A549 (cell line): ENCODE measurements around the gene MRPL42. TPM values are rescaled to one million over a fixed set of nuclear protein-coding genes. Genes with fewer than 3 reads are reported as not detected.
A peak's percentile ranks its signal among the peaks of the same experiment; 100 is the strongest.

Experiments
- ATAC-seq, 2 experiments: fragments of 200-7000 bp in 1 of 2; fragments of >200 bp in 1 of 2; cut with Nextera tagmentation in 1 of 2; cut with Tn5 transposase in 1 of 2; 3 replicates each; pipeline versions ENCODE4 v1.8.0 to v1.9.1; 2018 to 2020; ENCODE audit warnings: mild to moderate bottlenecking in 1 of 2, moderate library complexity in 1 of 2
- CTCF ChIA-PET: fragments of 300-600 bp; sonication (Branson Sonifier 250); formaldehyde crosslinking; extraction: SDS; loops from one replicate; lab custom pipeline; 2021; ENCODE audit warnings: antibody characterized with exemption, inconsistent platforms; lab: Yijun Ruan, JAX
- POLR2A ChIA-PET: fragments of 350-600 bp; formaldehyde crosslinking; extraction: SDS; loops from one replicate; lab custom pipeline; 2021; ENCODE audit warnings: antibody characterized with exemption, inconsistent platforms; lab: Yijun Ruan, JAX
- DNase-seq, 2 experiments: peaks; one replicate each; pipeline versions ENCODE4 v3.0.0 to v3.0.0-alpha.2; 2011 to 2016; ENCODE audit warnings: low read depth in 1 of 2, low spot score in 1 of 2
- FAIRE-seq: peaks from 2 replicates; lab custom pipeline; 2011; peaks lifted over from hg19 to GRCh38; lab: Jason Lieb, UNC
- H3K27ac ChIP-seq, 2 experiments: fragments of >200 bp; sonication (Bioruptor Twin); formaldehyde crosslinking; 3 replicates each; pipeline ENCODE4 v1.5.1; 2016 to 2017
- H3K4me1 ChIP-seq: fragments of >200 bp; sonication (Bioruptor Twin); formaldehyde crosslinking; 3 replicates; pipeline ENCODE4 v1.6.1; 2016
- H3K4me2 ChIP-seq: fragments of >200 bp; sonication (Bioruptor Twin); formaldehyde crosslinking; 3 replicates; pipeline ENCODE4 v1.6.1; 2016
- H3K4me3 ChIP-seq: fragments of >200 bp; sonication (Bioruptor Twin); formaldehyde crosslinking; 3 replicates; pipeline ENCODE4 v1.5.1; 2016
- H3K9me3 ChIP-seq: fragments of >200 bp; sonication (Bioruptor Twin); formaldehyde crosslinking; 3 replicates; pipeline ENCODE4 v1.6.1; 2016
- CBX2 ChIP-seq: fragments of 200-600 bp; sonication (generic); IDR thresholded peaks from 2 replicates; pipeline ENCODE4 v1.6.1; 2016; ENCODE audit warnings: low read depth, mild to moderate bottlenecking, borderline replicate concordance
- CHD2 ChIP-seq: fragments of 150-350 bp; IDR thresholded peaks from 2 replicates; pipeline ENCODE4 v1.6.1; 2014; ENCODE audit warnings: low read length; ENCODE audit not compliant: partially characterized antibody
- CTCF ChIP-seq: fragments of >200 bp; sonication (Bioruptor Twin); formaldehyde crosslinking; IDR thresholded peaks from 3 replicates; pipeline ENCODE4 v1.5.1; 2016
- EHF ChIP-seq: fragments of 250-450 bp; sonication (Bioruptor Pico); IDR thresholded peaks from 2 replicates; pipeline ENCODE4 v1.5.0; 2020; ENCODE audit warnings: mild to moderate bottlenecking
- FOXS1 ChIP-seq: fragments of 250-450 bp; sonication (Bioruptor Pico); IDR thresholded peaks from 2 replicates; pipeline ENCODE4 v1.5.0; 2020; ENCODE audit warnings: mild to moderate bottlenecking, moderate library complexity
- GATA3 ChIP-seq: IDR thresholded peaks from 2 replicates; pipeline ENCODE4 v1.6.1; 2012; ENCODE audit warnings: borderline replicate concordance
- HEYL ChIP-seq: fragments of 250-450 bp; sonication (Bioruptor Pico); IDR thresholded peaks from 2 replicates; pipeline ENCODE4 v1.8.0; 2021; ENCODE audit warnings: mild to moderate bottlenecking, moderate library complexity
- HOXB13 ChIP-seq: fragments of 250-450 bp; sonication (Bioruptor Pico); IDR thresholded peaks from 2 replicates; pipeline ENCODE4 v1.5.0; 2020; ENCODE audit warnings: low read depth, mild to moderate bottlenecking, moderate library complexity
- KDM5A ChIP-seq: fragments of 200-600 bp; sonication (generic); IDR thresholded peaks from 2 replicates; pipeline ENCODE4 v1.6.1; 2016; ENCODE audit warnings: antibody characterized with exemption, mild to moderate bottlenecking
- MAFK ChIP-seq: fragments of 450-650 bp; IDR thresholded peaks from 2 replicates; pipeline ENCODE4 v1.6.1; 2014; ENCODE audit not compliant: partially characterized antibody
- MAZ ChIP-seq: fragments of 150-350 bp; IDR thresholded peaks from 2 replicates; pipeline ENCODE4 v1.6.1; 2014; ENCODE audit warnings: antibody characterized with exemption, low read depth, low read length, borderline replicate concordance
- NFE2L2 ChIP-seq: fragments of 150-350 bp; conservative IDR thresholded peaks from 2 replicates; pipeline ENCODE4 v1.6.1; 2014; ENCODE audit warnings: low read length
- PBX3 ChIP-seq: IDR thresholded peaks from 2 replicates; pipeline ENCODE4 v1.6.1; 2012
- RAD21 ChIP-seq, 2 experiments: fragments of >200 bp in 1 of 2; sonication (Bioruptor Twin) in 1 of 2; formaldehyde crosslinking in 1 of 2; IDR thresholded peaks in 1 of 2; conservative IDR thresholded peaks in 1 of 2; 2 replicates in 1 of 2; 3 replicates in 1 of 2; pipeline ENCODE4 v1.6.1; 2012 to 2018; ENCODE audit warnings: inconsistent platforms in 1 of 2
- RFX5 ChIP-seq: fragments of 450-650 bp; IDR thresholded peaks from 2 replicates; pipeline ENCODE4 v1.7.1; 2014; ENCODE audit warnings: antibody characterized with exemption, mild to moderate bottlenecking, moderate library complexity
- RNF2 ChIP-seq: fragments of 200-600 bp; sonication (generic); IDR thresholded peaks from 2 replicates; pipeline ENCODE4 v1.6.1; 2016; ENCODE audit warnings: low read depth, mild to moderate bottlenecking, antibody characterized with exemption, moderate library complexity, borderline replicate concordance
- TP53 ChIP-seq: fragments of 250-450 bp; sonication (Bioruptor Pico); IDR thresholded peaks from 2 replicates; pipeline ENCODE4 v1.5.0; 2021; ENCODE audit warnings: mild to moderate bottlenecking, moderate library complexity
- ZC3H11A ChIP-seq: fragments of 450-650 bp; IDR thresholded peaks from 2 replicates; pipeline ENCODE4 v1.6.1; 2014; ENCODE audit warnings: antibody characterized with exemption, mild to moderate bottlenecking
- WGBS: methylation state at CpG from one replicate; pipeline ENCODE4 v1.1.6; 2017; ENCODE audit errors: missing lambda C conversion rate; 5-methylcytosine and 5-hydroxymethylcytosine counted together
- polyA plus RNA-seq, 4 experiments: library from polyadenylated mRNA; depleted of rRNA in 3 of 4; stranded (reverse); fragments of >200 nt; fragmentation: RNase III in 1 of 4; extraction: RNeasy Plus Mini Kit Qiagen cat#74134 plus additional on column Dnase treatment in 1 of 4; gene quantifications; 2 replicates in 3 of 4; 3 replicates in 1 of 4; pipeline ENCODE4 v1.2.3, GENCODE V29; 2011 to 2017
- TF ChIP-seq, protein P1 (sequence below): IDR thresholded peaks from 2 replicates; pipeline ENCODE4 v1.6.1; 2012; ENCODE audit warnings: low read depth, borderline replicate concordance
- TF ChIP-seq, protein P2 (sequence below): fragments of >200 bp; sonication (Bioruptor Twin); formaldehyde crosslinking; IDR thresholded peaks from 3 replicates; pipeline ENCODE4 v1.6.1; 2016
- TF ChIP-seq, protein P3 (sequence below): fragments of 250-450 bp; sonication (Bioruptor Pico); IDR thresholded peaks from 2 replicates; pipeline ENCODE4 v1.5.0; 2021; ENCODE audit warnings: mild to moderate bottlenecking, moderate library complexity, borderline replicate concordance

Gene MRPL42
- polyA plus RNA-seq, 2 of the 4 experiments (the other 2 are of a cell fraction), result 73.6 to 201 TPM

DNA sequence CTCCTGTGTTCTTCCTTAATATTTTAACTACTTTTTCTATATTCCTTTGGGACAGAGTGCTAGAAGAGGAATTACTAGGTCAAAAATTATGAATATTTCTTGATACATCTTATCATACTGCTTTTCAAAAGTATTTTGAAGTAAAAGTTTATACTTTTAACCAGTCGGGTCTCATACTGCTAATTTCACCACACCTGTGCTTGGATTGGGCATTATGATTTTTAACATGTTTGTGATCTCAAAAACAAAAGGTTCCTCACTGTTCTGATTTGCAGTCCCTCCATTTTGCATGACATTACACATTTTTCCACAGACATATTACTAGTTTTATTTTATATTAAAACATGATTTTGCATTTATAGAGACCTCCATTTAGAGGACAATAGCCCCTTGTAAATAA is 32.9 kb downstream of the MRPL42 start:
- FAIRE-seq, result no peak
- no peaks in the 10 kb centered on the region for H3K4me1 ChIP-seq
- no peak overlapping the region for H3K27ac ChIP-seq
- TF ChIP-seq MAZ (no peak), CHD2 (no peak), PBX3 (no peak), MAFK (no peak), ZC3H11A (no peak), HEYL (CRISPR knock-in tag) (no peak), NFE2L2 (no peak), EHF (CRISPR knock-in tag) (no peak), KDM5A (no peak), CBX2 (no peak), RFX5 (no peak)
- TF ChIP-seq, protein P1, sequence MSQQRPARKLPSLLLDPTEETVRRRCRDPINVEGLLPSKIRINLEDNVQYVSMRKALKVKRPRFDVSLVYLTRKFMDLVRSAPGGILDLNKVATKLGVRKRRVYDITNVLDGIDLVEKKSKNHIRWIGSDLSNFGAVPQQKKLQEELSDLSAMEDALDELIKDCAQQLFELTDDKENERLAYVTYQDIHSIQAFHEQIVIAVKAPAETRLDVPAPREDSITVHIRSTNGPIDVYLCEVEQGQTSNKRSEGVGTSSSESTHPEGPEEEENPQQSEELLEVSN, result no peak
- TF ChIP-seq, protein P2, sequence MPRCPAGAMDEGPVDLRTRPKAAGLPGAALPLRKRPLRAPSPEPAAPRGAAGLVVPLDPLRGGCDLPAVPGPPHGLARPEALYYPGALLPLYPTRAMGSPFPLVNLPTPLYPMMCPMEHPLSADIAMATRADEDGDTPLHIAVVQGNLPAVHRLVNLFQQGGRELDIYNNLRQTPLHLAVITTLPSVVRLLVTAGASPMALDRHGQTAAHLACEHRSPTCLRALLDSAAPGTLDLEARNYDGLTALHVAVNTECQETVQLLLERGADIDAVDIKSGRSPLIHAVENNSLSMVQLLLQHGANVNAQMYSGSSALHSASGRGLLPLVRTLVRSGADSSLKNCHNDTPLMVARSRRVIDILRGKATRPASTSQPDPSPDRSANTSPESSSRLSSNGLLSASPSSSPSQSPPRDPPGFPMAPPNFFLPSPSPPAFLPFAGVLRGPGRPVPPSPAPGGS, result no peak
- POLR2A ChIA-PET, result no interaction called here
- ATAC-seq, result no peak
- no peak overlapping the region for H3K4me2 ChIP-seq
- DNase-seq, result no peak
- H3K9me3 ChIP-seq, result no peaks in the 10 kb centered on the region
- 84% methylated on average over 1 of the region's 1 CpG for WGBS
- CTCF ChIA-PET, result interaction anchor here (1.1 kb wide), 1 partner anchor 602 kb away, joined by 5 read pairs; no protein-coding TSS in a partner anchor
- no peak overlapping the region for H3K4me3 ChIP-seq

DNA sequence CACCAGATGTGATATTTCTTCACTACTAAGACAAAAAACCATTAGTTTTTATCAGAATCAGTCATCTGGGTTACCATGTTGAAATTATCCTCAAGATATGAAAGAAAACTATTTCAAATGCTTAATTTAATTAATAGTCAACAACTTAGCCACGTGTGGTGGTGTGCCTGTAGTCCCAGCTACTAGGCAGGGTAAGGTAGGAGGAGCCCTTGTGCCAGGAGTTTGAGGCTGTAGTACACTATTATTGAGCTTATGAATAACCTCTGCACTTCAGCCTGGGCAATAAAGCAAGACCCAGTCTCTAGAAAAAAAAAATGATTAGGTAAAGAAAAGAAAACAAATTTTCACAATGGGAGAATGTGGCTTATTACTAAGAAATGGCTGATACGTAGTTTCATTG is 33.4 kb downstream of the MRPL42 start:
- CTCF ChIA-PET, result interaction anchor here (1.1 kb wide), 1 partner anchor 601 kb away, joined by 5 read pairs; no protein-coding TSS in a partner anchor
- H3K4me1 ChIP-seq, result no peaks in the 10 kb centered on the region
- H3K4me3 ChIP-seq, result no peak overlapping the region
- ATAC-seq, result peak in 1 of 2 experiments; percentile 51; a peak in 1 of 6 replicates
- POLR2A ChIA-PET, result no interaction called here
- FAIRE-seq, result no peak
- WGBS, result 70% methylated on average over 2 of the region's 2 CpGs
- no peak for TF ChIP-seq GATA3
- no peak for TF ChIP-seq TP53
- no peak for TF ChIP-seq RAD21 (conservative IDR thresholded peaks at IDR 0.05 in 1 of 2, IDR thresholded peaks at IDR 0.05 in 1 of 2)
- no peak for TF ChIP-seq RNF2
- no peak for TF ChIP-seq HOXB13
- TF ChIP-seq MAZ, result no peak
- TF ChIP-seq PBX3, result no peak
- no peak for TF ChIP-seq CTCF
- no peak for TF ChIP-seq FOXS1
- TF ChIP-seq, protein P3, sequence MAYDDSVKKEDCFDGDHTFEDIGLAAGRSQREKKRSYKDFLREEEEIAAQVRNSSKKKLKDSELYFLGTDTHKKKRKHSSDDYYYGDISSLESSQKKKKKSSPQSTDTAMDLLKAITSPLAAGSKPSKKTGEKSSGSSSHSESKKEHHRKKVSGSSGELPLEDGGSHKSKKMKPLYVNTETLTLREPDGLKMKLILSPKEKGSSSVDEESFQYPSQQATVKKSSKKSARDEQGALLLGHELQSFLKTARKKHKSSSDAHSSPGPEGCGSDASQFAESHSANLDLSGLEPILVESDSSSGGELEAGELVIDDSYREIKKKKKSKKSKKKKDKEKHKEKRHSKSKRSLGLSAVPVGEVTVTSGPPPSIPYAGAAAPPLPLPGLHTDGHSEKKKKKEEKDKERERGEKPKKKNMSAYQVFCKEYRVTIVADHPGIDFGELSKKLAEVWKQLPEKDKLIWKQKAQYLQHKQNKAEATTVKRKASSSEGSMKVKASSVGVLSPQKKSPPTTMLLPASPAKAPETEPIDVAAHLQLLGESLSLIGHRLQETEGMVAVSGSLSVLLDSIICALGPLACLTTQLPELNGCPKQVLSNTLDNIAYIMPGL (CRISPR knock-in tag), result no peak
- TF ChIP-seq, protein P1, result no peak
- no peak for DNase-seq
- no peaks in the 10 kb centered on the region for H3K9me3 ChIP-seq
- H3K4me2 ChIP-seq, result no peak overlapping the region
- H3K27ac ChIP-seq, result no peak overlapping the region
